Colonic mucosa (tissue), 4 donors: ENCODE results near the gene HSPA1A. TPM values are rescaled to one million over a fixed set of nuclear protein-coding genes. Genes with fewer than 3 reads are reported as not detected.
A peak's percentile ranks its signal among the peaks of the same experiment; 100 is the strongest.

Experiments
- DNase-seq: peaks from one replicate; pipeline ENCODE4 v3.0.0-alpha.2; 2020
- H3K27ac ChIP-seq: fragments of 200-600 bp; one replicate; pipeline ENCODE4 v1.8.0; 2021
- H3K27me3 ChIP-seq: fragments of 200-600 bp; one replicate; pipeline ENCODE4 v1.8.0; 2021
- H3K36me3 ChIP-seq: fragments of 200-600 bp; one replicate; pipeline ENCODE4 v1.8.0; 2021
- H3K4me1 ChIP-seq: fragments of 200-600 bp; one replicate; pipeline ENCODE4 v1.8.0; 2021; ENCODE audit warnings: mild to moderate bottlenecking
- H3K4me3 ChIP-seq: fragments of 200-600 bp; one replicate; pipeline ENCODE4 v1.8.0; 2021
- H3K9ac ChIP-seq, 2 donors: one replicate each; pipeline ENCODE4 v1.7.0; 2013; ENCODE audit warnings: control low read depth in 2 of 2, low read depth in 2 of 2, low read length in 2 of 2
- H3K9me3 ChIP-seq: fragments of 200-600 bp; one replicate; pipeline ENCODE4 v1.8.0; 2021
- CTCF ChIP-seq: fragments of 200-600 bp; IDR thresholded peaks from one replicate; pipeline ENCODE4 v1.8.0; 2022; ENCODE audit warnings: antibody characterized with exemption, mild to moderate bottlenecking
- intact Hi-C: fragments of 100-400 bp; cut with DNase I; formaldehyde crosslinking; loops from one replicate; pipeline ENCODE4 v1.14.1; 2022
- total RNA-seq, 2 donors: library from RNA; stranded (reverse); fragmentation: NEBNext Ultra II Directional in 1 of 2; extraction: Animal tissue kit (Norgen Biotek cat#: 25700) in 1 of 2; gene quantifications; one replicate each; pipeline ENCODE4 v1.2.1, GENCODE V29; 2021
- donor health status: healthy.
- donor health status: DM: no; HTN: no; CAD: no.
- donor health status: DM: no; HTN: no; CAD: no.

Gene HSPA1A
- total RNA-seq, 2 donors from 2014 or later = 248 to 397 TPM

GRCh38 chr6:31827286-31828079 lies 12.1 kb downstream of the HSPA1A start, which contains the start of gene HSPA1B:
Gene HSPA1B, plus strand, starts transcription at chr6:31827738. Its CDS starts 213 bp downstream, at chr6:31827951.
- no peak for TF ChIP-seq CTCF
- peak within 1 kb of the TSS; percentile 46 for H3K4me3 ChIP-seq
- peak within 1 kb of the TSS; percentile 86 to 87 for H3K9ac ChIP-seq
- no peaks in the 10 kb centered on the region for H3K9me3 ChIP-seq
- peak within 1 kb of the TSS; percentile 99 for H3K27ac ChIP-seq
- H3K27me3 ChIP-seq = no peaks in the 10 kb centered on the region
- peak; percentile 100 for DNase-seq
- H3K4me1 ChIP-seq = peaks cover 5% of the 10 kb centered on the region
- no peaks in the 10 kb centered on the region for H3K36me3 ChIP-seq
- intact Hi-C loops = no loop called here

- peak overlapping the region; percentile 64 to 91 for H3K9ac ChIP-seq
- H3K9me3 ChIP-seq = no peaks in the 10 kb centered on the region
- peak; percentile 42 for DNase-seq
- H3K27ac ChIP-seq = peak overlapping the region; percentile 91
- H3K4me1 ChIP-seq = peaks cover 5% of the 10 kb centered on the region
- H3K36me3 ChIP-seq = no peaks in the 10 kb centered on the region
- peak overlapping the region; percentile 62 for H3K4me3 ChIP-seq
- intact Hi-C loops = loop anchor here (5.0 kb wide), 1 partner anchor 57 kb away; no protein-coding TSS in a partner anchor
- peak; percentile 33 for TF ChIP-seq CTCF
- no peaks in the 10 kb centered on the region for H3K27me3 ChIP-seq
Observed at GRCh38 chr6:31829633-31830283, 14.4 kb downstream of the HSPA1A start.

GRCh38 chr6:31830886-31831335 lies 15.6 kb downstream of the HSPA1A start:
- Histone ChIP-seq H3K36me3 (no peaks in the 10 kb centered on the region), H3K9ac (peak overlapping the region; percentile 57 to 91), H3K27ac (peak overlapping the region; percentile 91), H3K27me3 (no peaks in the 10 kb centered on the region), H3K4me3 (peak overlapping the region; percentile 62), H3K9me3 (no peaks in the 10 kb centered on the region), H3K4me1 (peaks cover 5% of the 10 kb centered on the region)
- peak; percentile 32 for DNase-seq
- TF ChIP-seq CTCF = no peak
- intact Hi-C loops = loop anchor here (5.0 kb wide), 1 partner anchor 59 kb away; no protein-coding TSS in a partner anchor

GRCh38 chr6:31831350-31832215 lies 16.2 kb downstream of the HSPA1A start:
- no peaks in the 10 kb centered on the region for H3K27me3 ChIP-seq
- intact Hi-C loops = loop anchor here (5.0 kb wide), 1 partner anchor 59 kb away; no protein-coding TSS in a partner anchor
- H3K36me3 ChIP-seq = no peaks in the 10 kb centered on the region
- H3K4me1 ChIP-seq = peaks cover 10% of the 10 kb centered on the region
- H3K9ac ChIP-seq = peak overlapping the region; percentile 15 to 91
- peak; percentile 58 for DNase-seq
- peak overlapping the region; percentile 62 for H3K4me3 ChIP-seq
- H3K27ac ChIP-seq = peak overlapping the region; percentile 91
- no peak for TF ChIP-seq CTCF
- no peaks in the 10 kb centered on the region for H3K9me3 ChIP-seq
